SU-DHL-6 (cell line): Measurements from ENCODE around the gene CRYBA1.

ENCODE experiments used
- H2AFZ ChIP-seq: fragments of 200-600 bp; sonication (generic); 2 replicates; pipeline ENCODE4 v1.6.1; 2014; ENCODE audit warnings: low read depth, mild to moderate bottlenecking, moderate library complexity, mixed read lengths, antibody characterized with exemption, low read length; ENCODE audit not compliant: severe bottlenecking
- H3F3A ChIP-seq: fragments of 200-600 bp; shearing (Covaris generic); 2 replicates; pipeline ENCODE4 v1.6.0; 2016; ENCODE audit warnings: antibody characterized with exemption, mild to moderate bottlenecking; ENCODE audit not compliant: insufficient read depth
- H3K27ac ChIP-seq: fragments of 200-600 bp; sonication (generic); 2 replicates; pipeline ENCODE4 v1.5.1; 2016; ENCODE audit warnings: low read depth, mild to moderate bottlenecking, low read length, moderate library complexity, mixed read lengths
- H3K27me3 ChIP-seq: fragments of 200-600 bp; sonication (generic), shearing (Covaris generic); 2 replicates; pipeline ENCODE4 v1.6.0; 2014; ENCODE audit warnings: mild to moderate bottlenecking, low read length
- H3K36me3 ChIP-seq: fragments of 200-600 bp; sonication (generic); 2 replicates; pipeline ENCODE4 v1.6.1; 2014; ENCODE audit warnings: mild to moderate bottlenecking, low read length, mixed read lengths
- H3K4me2 ChIP-seq: fragments of 300-600, 200-600 bp; shearing (Covaris generic), sonication (generic); 2 replicates; pipeline ENCODE4 v1.6.0; 2014; ENCODE audit warnings: low read length, low read depth, mild to moderate bottlenecking; ENCODE audit not compliant: poor library complexity, severe bottlenecking
- H3K4me3 ChIP-seq: fragments of 200-600 bp; sonication (generic); 2 replicates; pipeline ENCODE4 v1.5.1; 2014; ENCODE audit warnings: antibody characterized with exemption, low read length, mild to moderate bottlenecking, mixed read lengths; ENCODE audit not compliant: insufficient read depth, poor library complexity, severe bottlenecking
- H3K79me2 ChIP-seq: fragments of 200-600 bp; sonication (generic); 2 replicates; pipeline ENCODE4 v1.6.1; 2014; ENCODE audit warnings: mild to moderate bottlenecking, low read length, moderate library complexity; ENCODE audit not compliant: insufficient read depth
- H3K9ac ChIP-seq: fragments of 200-600 bp; sonication (generic); 2 replicates; pipeline ENCODE4 v1.7.0; 2014; ENCODE audit warnings: mild to moderate bottlenecking, low read length
- H3K9me2 ChIP-seq: fragments of 200-600 bp; sonication (generic); replicated peaks from 2 replicates; pipeline ENCODE4 v1.6.1; 2014; ENCODE audit warnings: low read length; ENCODE audit not compliant: insufficient read depth
- H3K9me3 ChIP-seq: fragments of 200-600 bp; sonication (generic); 2 replicates; pipeline ENCODE4 v1.6.1; 2014; ENCODE audit warnings: low read length, mixed read lengths; ENCODE audit not compliant: insufficient read depth
- H4K20me1 ChIP-seq: fragments of 200-600 bp; sonication (generic); 2 replicates; pipeline ENCODE4 v1.6.1; 2014; ENCODE audit warnings: low read depth, mild to moderate bottlenecking, antibody characterized with exemption, low read length, moderate library complexity, mixed read lengths
- CTCF ChIP-seq: fragments of 200-600 bp; sonication (generic); IDR thresholded peaks from one replicate; pipeline ENCODE4 v1.5.1; 2017; ENCODE audit warnings: antibody characterized with exemption, mild to moderate bottlenecking, low read length, moderate library complexity; ENCODE audit not compliant: insufficient read depth, poor library complexity, severe bottlenecking
- EZH2phosphoT487 ChIP-seq: fragments of 200-600 bp; sonication (generic), shearing (Covaris generic); conservative IDR thresholded peaks from 2 replicates; pipeline ENCODE4 v1.6.1; 2018; ENCODE audit warnings: mild to moderate bottlenecking, antibody characterized with exemption, low read length, moderate library complexity, mixed read lengths

The CRYBA1 gene

GRCh38 chr17:29212681-29213121 lies 34.0 kb upstream of the CRYBA1 start:
- Histone ChIP-seq H4K20me1 (no peaks in the 10 kb centered on the region), H3K79me2 (no peaks in the 10 kb centered on the region), H3K9me3 (no peaks in the 10 kb centered on the region), H3K27ac (no peak overlapping the region), H3K27me3 (no peaks in the 10 kb centered on the region), H3K4me3 (no peak overlapping the region), H3K9me2 (no peaks in the 10 kb centered on the region), H3K4me2 (no peak overlapping the region), H2AFZ (no peak overlapping the region), H3K9ac (no peak overlapping the region), H3F3A (no peaks in the 10 kb centered on the region), H3K36me3 (no peaks in the 10 kb centered on the region)
- TF ChIP-seq EZH2phosphoT487 (no peak), CTCF (no peak)

- no peak for TF ChIP-seq EZH2phosphoT487
- no peak for TF ChIP-seq CTCF
- Histone ChIP-seq H3K27ac (no peak overlapping the region), H3F3A (no peaks in the 10 kb centered on the region), H3K9me2 (no peaks in the 10 kb centered on the region), H2AFZ (no peak overlapping the region), H3K4me2 (no peak overlapping the region), H3K36me3 (no peaks in the 10 kb centered on the region), H4K20me1 (no peaks in the 10 kb centered on the region), H3K9ac (no peak overlapping the region), H3K79me2 (no peaks in the 10 kb centered on the region), H3K9me3 (no peaks in the 10 kb centered on the region), H3K4me3 (no peak overlapping the region), H3K27me3 (no peaks in the 10 kb centered on the region)
Measured at GRCh38 chr17:29214215-29215146, 32.2 kb upstream of the CRYBA1 start.

- H3F3A ChIP-seq = no peaks in the 10 kb centered on the region
Measured at GRCh38 chr17:29215174-29215573, 31.5 kb upstream of the CRYBA1 start.

More at GRCh38 chr17:29215174-29215573, 31.5 kb upstream of the CRYBA1 start:
- no peak overlapping the region for H3K9ac ChIP-seq
- TF ChIP-seq EZH2phosphoT487 = no peak
- no peak for TF ChIP-seq CTCF
- no peaks in the 10 kb centered on the region for H3K36me3 ChIP-seq
- no peaks in the 10 kb centered on the region for H3K27me3 ChIP-seq
- H3K27ac ChIP-seq = no peak overlapping the region
- H3K4me3 ChIP-seq = no peak overlapping the region
- H2AFZ ChIP-seq = no peak overlapping the region
- H3K79me2 ChIP-seq = no peaks in the 10 kb centered on the region
- H3K9me2 ChIP-seq = no peaks in the 10 kb centered on the region
- H3K9me3 ChIP-seq = no peaks in the 10 kb centered on the region
- H4K20me1 ChIP-seq = no peaks in the 10 kb centered on the region
- H3K4me2 ChIP-seq = no peak overlapping the region
